GM12873 (cell line): ENCODE data around the gene LOX.

Source experiments
- CTCF ChIP-seq: IDR thresholded peaks from 2 replicates; pipeline ENCODE4 v1.5.1; 2012; ENCODE audit warnings: low read depth, mild to moderate bottlenecking, moderate library complexity, low read length, control low read depth; ENCODE audit not compliant: insufficient read depth; ENCODE audit errors: missing control alignments

The LOX gene

GRCh38 chr5:122095158-122095557 lies 17.1 kb upstream of the LOX start:
- no peak for TF ChIP-seq CTCF

- no peak for TF ChIP-seq CTCF
These were observed 15.5 kb upstream of the LOX start for GRCh38 chr5:122093415-122094180.

GRCh38 chr5:122091936-122092600 lies 14.0 kb upstream of the LOX start:
- peak; percentile 36 for TF ChIP-seq CTCF

GRCh38 chr5:122089096-122090013 lies 11.3 kb upstream of the LOX start:
- no peak for TF ChIP-seq CTCF

- no peak for TF ChIP-seq CTCF
These were observed 7.0 kb upstream of the LOX start for GRCh38 chr5:122085041-122085440.

- no peak for TF ChIP-seq CTCF
These were observed 5.5 kb upstream of the LOX start for GRCh38 chr5:122083535-122083934.

- TF ChIP-seq CTCF = no peak
These were observed 3.5 kb upstream of the LOX start for GRCh38 chr5:122081541-122081940.
